ENCODE measurements around the gene PPP2R5D.

GRCh38 chr6:43038727-43039126 is 54.4 kb downstream of the PPP2R5D start:
- TF ChIP-seq, protein P1, sequence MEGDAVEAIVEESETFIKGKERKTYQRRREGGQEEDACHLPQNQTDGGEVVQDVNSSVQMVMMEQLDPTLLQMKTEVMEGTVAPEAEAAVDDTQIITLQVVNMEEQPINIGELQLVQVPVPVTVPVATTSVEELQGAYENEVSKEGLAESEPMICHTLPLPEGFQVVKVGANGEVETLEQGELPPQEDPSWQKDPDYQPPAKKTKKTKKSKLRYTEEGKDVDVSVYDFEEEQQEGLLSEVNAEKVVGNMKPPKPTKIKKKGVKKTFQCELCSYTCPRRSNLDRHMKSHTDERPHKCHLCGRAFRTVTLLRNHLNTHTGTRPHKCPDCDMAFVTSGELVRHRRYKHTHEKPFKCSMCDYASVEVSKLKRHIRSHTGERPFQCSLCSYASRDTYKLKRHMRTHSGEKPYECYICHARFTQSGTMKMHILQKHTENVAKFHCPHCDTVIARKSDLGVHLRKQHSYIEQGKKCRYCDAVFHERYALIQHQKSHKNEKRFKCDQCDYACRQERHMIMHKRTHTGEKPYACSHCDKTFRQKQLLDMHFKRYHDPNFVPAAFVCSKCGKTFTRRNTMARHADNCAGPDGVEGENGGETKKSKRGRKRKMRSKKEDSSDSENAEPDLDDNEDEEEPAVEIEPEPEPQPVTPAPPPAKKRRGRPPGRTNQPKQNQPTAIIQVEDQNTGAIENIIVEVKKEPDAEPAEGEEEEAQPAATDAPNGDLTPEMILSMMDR (IDR thresholded peaks at IDR 0.05; ENCODE audit: low read depth, low read length) = no peak
- no peak for TF ChIP-seq EZH2phosphoT487 (IDR thresholded peaks at IDR 0.05; ENCODE audit: low read depth)
